ENCODE data around the gene DNAH1.

Gene DNAH1

GRCh38 chr3:52432691-52433141 lies 116.6 kb downstream of the DNAH1 start:
- in situ Hi-C loops (cut with HindIII; ENCODE audit: low sequenced_read_pairs) = no loop called here
- H3K4me3 ChIP-seq (ENCODE audit: low read depth, low read length) = no peak overlapping the region
- TF ChIP-seq CTCF (IDR thresholded peaks at IDR 0.05; ENCODE audit: low read depth, low read length, missing control alignments) = no peak
- DNase-seq (ENCODE audit: low read depth) = no peak

- no peak for TF ChIP-seq CTCF (IDR thresholded peaks at IDR 0.05; ENCODE audit: low read depth, low read length, missing control alignments)
- H3K4me3 ChIP-seq (ENCODE audit: low read depth, low read length) = no peak overlapping the region
Measured at GRCh38 chr3:52433328-52433995, 117.3 kb downstream of the DNAH1 start.

GRCh38 chr3:52433996-52434479 lies 117.9 kb downstream of the DNAH1 start:
- no peak overlapping the region for H3K4me3 ChIP-seq (ENCODE audit: low read depth, low read length)
- DNase-seq (ENCODE audit: low read depth) = no peak
- TF ChIP-seq CTCF (IDR thresholded peaks at IDR 0.05; ENCODE audit: low read depth, low read length, missing control alignments) = no peak
- in situ Hi-C loops (cut with HindIII; ENCODE audit: low sequenced_read_pairs) = no loop called here

More at GRCh38 chr3:52433328-52433995, 117.3 kb downstream of the DNAH1 start:
- DNase-seq (ENCODE audit: low read depth) = no peak
- in situ Hi-C loops (cut with HindIII; ENCODE audit: low sequenced_read_pairs) = no loop called here

DNA sequence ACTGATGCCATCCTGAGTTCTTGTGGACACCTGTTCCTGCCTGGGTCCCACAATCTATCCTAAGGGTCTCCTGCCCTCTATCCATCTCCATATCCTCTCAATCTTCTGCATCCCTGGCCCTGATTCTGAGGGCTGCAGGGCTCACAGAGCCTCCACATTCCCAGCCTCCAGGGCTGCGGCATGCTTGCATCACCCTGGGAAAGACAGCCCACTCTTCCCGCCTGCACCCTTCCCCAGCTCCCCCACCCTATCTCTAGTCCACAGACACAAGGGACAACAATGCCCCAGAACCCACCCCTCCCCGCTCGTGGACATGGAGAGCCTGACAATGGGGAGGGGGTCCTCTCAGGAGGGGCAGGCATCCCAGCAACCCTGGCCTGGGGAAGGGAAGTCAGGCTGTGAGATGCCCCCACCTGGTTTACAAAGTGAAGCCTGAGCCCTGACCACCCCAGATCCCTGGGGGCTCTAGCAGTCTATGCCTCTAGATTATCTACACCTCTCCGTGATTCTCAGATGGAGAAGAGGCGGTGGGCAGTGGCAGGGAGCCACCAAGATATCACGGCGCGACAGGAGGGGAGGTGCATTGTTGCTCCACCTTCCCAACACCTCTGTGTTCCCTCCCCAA lies 118.5 kb downstream of the DNAH1 start:
- TF ChIP-seq CTCF (IDR thresholded peaks at IDR 0.05; ENCODE audit: low read depth, low read length, missing control alignments) = no peak
- in situ Hi-C loops (cut with HindIII; ENCODE audit: low sequenced_read_pairs) = no loop called here
- no peak for DNase-seq (ENCODE audit: low read depth)
- no peak overlapping the region for H3K4me3 ChIP-seq (ENCODE audit: low read depth, low read length)

- TF ChIP-seq CTCF (IDR thresholded peaks at IDR 0.05; ENCODE audit: low read depth, low read length, missing control alignments) = no peak
- in situ Hi-C loops (cut with HindIII; ENCODE audit: low sequenced_read_pairs) = no loop called here
Measured at GRCh38 chr3:52435246-52436101, 119.4 kb downstream of the DNAH1 start.

DNA sequence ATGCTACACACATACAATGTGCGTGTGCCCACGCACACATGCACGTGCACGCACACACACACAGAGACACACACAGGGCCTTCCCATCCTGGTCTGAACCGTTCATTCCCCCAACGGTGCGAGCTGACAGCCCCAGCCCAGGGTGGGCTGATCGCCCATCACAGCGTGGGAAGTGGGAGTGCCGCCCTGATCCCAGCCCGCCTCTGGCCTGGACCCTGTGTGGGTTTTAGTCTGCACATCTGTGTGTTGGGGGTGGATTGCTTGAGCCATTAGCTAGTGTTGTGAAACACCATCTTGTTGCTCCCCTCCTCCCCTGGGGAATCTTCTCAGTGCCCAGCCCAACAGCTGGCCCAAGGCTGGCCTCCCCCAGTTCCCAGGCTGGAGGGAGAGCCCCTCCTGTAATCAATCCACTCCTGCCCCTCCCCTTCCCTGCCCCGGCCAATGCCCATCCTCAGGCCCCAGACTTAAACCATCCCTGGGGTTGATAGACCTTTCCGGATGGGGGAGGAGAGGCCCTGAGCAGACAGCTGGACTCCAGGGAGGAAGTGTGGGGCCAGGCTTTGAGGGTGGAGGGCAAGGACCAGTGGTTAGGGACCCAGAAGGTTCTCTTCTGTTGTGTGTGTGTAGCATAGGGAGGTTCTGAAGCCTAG lies 120.5 kb downstream of the DNAH1 start:
- in situ Hi-C loops (cut with HindIII; ENCODE audit: low sequenced_read_pairs) = no loop called here
- DNase-seq (ENCODE audit: low read depth) = no peak
- TF ChIP-seq CTCF (IDR thresholded peaks at IDR 0.05; ENCODE audit: low read depth, low read length, missing control alignments) = no peak

More at GRCh38 chr3:52435246-52436101, 119.4 kb downstream of the DNAH1 start:
- H3K4me3 ChIP-seq (ENCODE audit: low read depth, low read length) = no peak overlapping the region
- no peak for DNase-seq (ENCODE audit: low read depth)

More for the DNA sequence above, 120.5 kb downstream of the DNAH1 start:
- H3K4me3 ChIP-seq (ENCODE audit: low read depth, low read length) = no peak overlapping the region

Measured in astrocyte of the cerebellum (primary cell).